Pancreas (tissue), 10 donors: ENCODE data around the gene GDPD5. TPM values are rescaled to one million over a fixed set of nuclear protein-coding genes. Genes with fewer than 3 reads are reported as not detected.

Experiments
- ATAC-seq, 4 donors: fragments of 200-7000 bp; cut with Tn5 transposase; one replicate each; pipeline versions ENCODE4 v1.8.0 to v1.9.1; 2020; ENCODE audit warnings: mild to moderate bottlenecking in 4 of 4, moderate library complexity in 4 of 4
- DNase-seq, 6 donors: peaks; one replicate each; pipeline ENCODE4 v3.0.0-alpha.2; 2020
- FAIRE-seq: peaks from 2 replicates; lab custom pipeline; 2012; peaks lifted over from hg19 to GRCh38; lab: Jason Lieb, UNC
- H3K27ac ChIP-seq, 4 donors: fragments of 200-600 bp; sonication (generic); 1 replicate in 3 of 4; 2 replicates in 1 of 4; pipeline versions ENCODE4 v1.5.0 to v1.8.0; 2020
- H3K27me3 ChIP-seq, 4 donors: fragments of 200-600 bp; one replicate each; pipeline ENCODE4 v1.8.0; 2021
- H3K36me3 ChIP-seq, 3 donors: fragments of 200-600 bp; sonication (generic) in 1 of 3; one replicate each; pipeline versions ENCODE4 v1.5.0 to v1.8.0; 2020 to 2021
- H3K4me1 ChIP-seq, 3 donors: fragments of 200-600 bp; one replicate each; pipeline ENCODE4 v1.8.0; 2021
- H3K4me3 ChIP-seq, 4 donors: fragments of 200-600 bp; sonication (generic) in 2 of 4; one replicate each; pipeline versions ENCODE4 v1.5.0 to v1.8.0; 2020 to 2021
- H3K9me3 ChIP-seq, 4 donors: fragments of 200-600 bp; one replicate each; pipeline ENCODE4 v1.8.0; 2021
- CTCF ChIP-seq, 4 donors: fragments of 200-600 bp; sonication (generic) in 3 of 4; IDR thresholded peaks; one replicate each; pipeline versions ENCODE4 v1.5.0 to v1.8.0; 2021; ENCODE audit warnings: antibody characterized with exemption in 4 of 4
- WGBS, 2 donors: extraction: QIAGEN DNeasy Blood & Tissue Kit; methylation state at CpG; one replicate each; pipeline ENCODE4 v1.1.7; 2013; 5-methylcytosine and 5-hydroxymethylcytosine counted together
- intact Hi-C, 3 donors: fragments of 100-400 bp; cut with DNase I; formaldehyde crosslinking; loops; one replicate each; pipeline versions ENCODE4 v1.11.1 to v1.14.2; 2022
- polyA plus RNA-seq, 2 donors: library from polyadenylated mRNA; stranded (reverse); fragments of 200-250 nt; gene quantifications; one replicate each; pipeline ENCODE4 v1.2.3, GENCODE V29; 2013
- total RNA-seq, 6 donors: library from RNA; stranded (reverse); fragmentation: NEBNext Ultra II Directional in 4 of 6; extraction: Animal tissue kit (Norgen Biotek cat#: 25700) in 4 of 6; gene quantifications; one replicate each; pipeline versions ENCODE4 v1.2.1 to v1.2.4, GENCODE V29; 2021 to 2023
- donor health status: healthy with polysubstance abuse.
- donor health status: DM: no; HTN: no; CAD: no; lungs with moderate emphysema.
- donor health status: DM: no; HTN: no; CAD: no.
- donor health status: control.
- donor health status: control.
- donor health status: Bipolar disorder and iron deficiency.
- donor health status: DM: yes; HTN: yes; CAD: no.
- donor health status: DM: no; HTN: no; CAD: no.
- donor health status: DM: no; HTN: no; CAD: no.
- donor health status: DM: yes; HTN: yes; CAD: no.

GDPD5 gene
- total and polyA plus RNA-seq, 8 donors: 24.3 to 92.9 (median 32.7) TPM

DNA sequence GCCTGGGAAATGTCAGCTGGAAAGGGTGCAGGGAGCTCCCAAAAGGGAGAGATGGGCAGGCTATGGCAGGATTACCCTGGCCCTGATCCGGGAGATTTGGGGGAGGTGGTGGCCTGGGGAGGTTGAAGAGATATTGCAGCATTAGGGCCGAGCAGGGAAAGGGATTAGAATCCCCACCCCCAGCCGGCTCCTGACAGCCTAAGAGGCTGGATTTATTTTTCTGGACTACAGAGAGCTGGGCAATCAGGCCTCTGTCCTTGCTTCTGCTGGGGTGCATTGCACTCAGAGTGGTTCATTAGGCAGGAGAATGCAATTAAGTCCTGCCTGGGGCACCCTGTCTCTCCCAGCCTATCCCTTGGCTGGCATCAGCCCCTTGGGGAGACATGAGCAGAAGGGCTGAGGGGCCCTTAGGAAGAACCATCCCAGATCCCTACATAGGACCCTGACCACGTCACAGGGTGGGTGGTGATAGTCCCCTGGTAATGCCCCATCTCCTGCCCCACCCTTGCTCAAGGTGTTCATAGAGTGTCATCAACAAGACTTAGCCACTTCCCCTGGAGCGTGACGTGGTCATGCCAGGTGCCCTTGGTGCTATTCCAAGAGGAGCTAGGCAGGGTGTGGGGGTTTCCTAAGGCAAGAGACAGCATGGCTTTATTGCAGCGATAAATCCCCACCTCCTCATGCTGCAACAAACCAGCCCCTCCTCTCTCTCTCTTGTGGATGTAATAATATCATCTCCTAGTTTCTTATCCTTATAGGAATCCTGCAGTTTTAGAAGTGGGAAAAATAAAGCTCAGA lies 54.4 kb downstream of the GDPD5 start:
- Histone ChIP-seq H3K27me3 (no peaks in the 10 kb centered on the region), H3K4me1 (peaks cover 4 to 9% (median 7%) of the 10 kb centered on the region in 3 donors), H3K4me3 (no peak overlapping the region), H3K36me3 (no peaks in the 10 kb centered on the region), H3K9me3 (no peaks in the 10 kb centered on the region), H3K27ac (no peak overlapping the region)
- DNase-seq: peak in 3 of 6 donors; percentile 5 to 29 (median 29)
- WGBS, 2 donors: 85 to 87% methylated on average over 7 of the region's 7 CpGs
- intact Hi-C loops: no loop called here
- ATAC-seq: no peak
- no peak for TF ChIP-seq CTCF (IDR thresholded peaks at IDR 0.05)
- no peak for FAIRE-seq

DNA sequence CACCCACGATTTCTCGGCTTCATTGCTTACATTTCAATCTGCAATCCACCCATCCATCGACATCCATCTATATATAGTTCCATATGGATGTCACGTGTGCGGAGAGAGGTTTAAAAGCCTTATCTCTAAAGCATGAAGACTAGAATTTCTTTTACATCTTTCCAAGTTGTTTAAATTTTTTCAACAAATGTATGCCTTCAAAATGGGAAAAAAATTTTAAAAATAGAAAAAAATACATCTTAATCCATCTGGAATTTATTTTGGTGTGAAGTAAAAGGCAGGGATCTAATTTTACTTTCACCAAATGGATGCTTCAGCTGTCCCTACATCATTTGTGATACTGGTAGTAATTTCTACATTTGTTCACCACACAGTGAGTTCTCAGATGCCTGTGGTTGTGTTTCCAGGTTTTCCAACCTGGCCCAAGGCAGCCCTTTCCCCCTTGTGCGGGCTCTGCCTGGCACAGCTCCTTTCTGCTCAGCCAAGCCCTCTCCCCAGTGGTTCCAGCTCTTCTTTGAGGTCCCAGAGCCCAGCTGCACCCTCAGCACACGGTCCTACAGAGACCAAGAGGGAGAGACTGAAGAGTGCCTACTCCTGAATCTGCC lies 55.2 kb downstream of the GDPD5 start:
- FAIRE-seq (no peak), ATAC-seq (no peak), DNase-seq (peak in 3 of 6 donors; percentile 3 to 25 (median 19))
- TF ChIP-seq CTCF (IDR thresholded peaks at IDR 0.05): no peak
- intact Hi-C loops: no loop called here
- no peaks in the 10 kb centered on the region for H3K27me3 ChIP-seq
- H3K36me3 ChIP-seq: no peaks in the 10 kb centered on the region
- H3K9me3 ChIP-seq: no peaks in the 10 kb centered on the region
- peaks cover 0 to under 1% (median 0%) of the 10 kb centered on the region in 3 donors for H3K4me1 ChIP-seq
- no peak overlapping the region for H3K27ac ChIP-seq
- H3K4me3 ChIP-seq: no peak overlapping the region
- 92 to 94% methylated on average over 7 of the region's 7 CpGs for WGBS, 2 donors

- ATAC-seq (peak in 1 of 4 donors; percentile 37), FAIRE-seq (no peak), DNase-seq (no peak)
- 65% methylated on average over 6 of the region's 6 CpGs for WGBS, 2 donors
- H3K9me3 ChIP-seq: no peaks in the 10 kb centered on the region
- TF ChIP-seq CTCF (IDR thresholded peaks at IDR 0.05): no peak
- no peak overlapping the region for H3K27ac ChIP-seq
- no peak overlapping the region for H3K4me3 ChIP-seq
- H3K36me3 ChIP-seq: no peaks in the 10 kb centered on the region
- no peaks in the 10 kb centered on the region for H3K27me3 ChIP-seq
- intact Hi-C loops: no loop called here
- no peaks in the 10 kb centered on the region for H3K4me1 ChIP-seq
Measured at GRCh38 chr11:75469785-75470405, 55.8 kb downstream of the GDPD5 start.

- ATAC-seq (peak in 2 of 4 donors; percentile 18 to 25), DNase-seq (peak in 2 of 6 donors; percentile 24 to 33), FAIRE-seq (no peak)
- H3K27me3 ChIP-seq: no peaks in the 10 kb centered on the region
- no peaks in the 10 kb centered on the region for H3K36me3 ChIP-seq
- no peaks in the 10 kb centered on the region for H3K4me1 ChIP-seq
- no peak overlapping the region for H3K27ac ChIP-seq
- TF ChIP-seq CTCF (IDR thresholded peaks at IDR 0.05): no peak
- no peak overlapping the region for H3K4me3 ChIP-seq
- no peaks in the 10 kb centered on the region for H3K9me3 ChIP-seq
- WGBS, 2 donors: 65 to 69% methylated on average over 13 to 14 of the region's 14 CpGs
- intact Hi-C loops: no loop called here
Measured at GRCh38 chr11:75468534-75469340, 57.0 kb downstream of the GDPD5 start.
